K562 (cell line): ENCODE data around the gene JUND. TPM values are rescaled to one million over a fixed set of nuclear protein-coding genes. Genes with fewer than 3 reads are reported as not detected.

Source experiments
- CXXC5 ChIP-seq: fragments of 250-450 bp; sonication (Bioruptor Pico); IDR thresholded peaks from 2 replicates; pipeline ENCODE4 v1.8.0; 2022; ENCODE audit warnings: inconsistent platforms, mild to moderate bottlenecking, moderate library complexity
- EGR1 ChIP-seq: fragments of 450-650 bp; conservative IDR thresholded peaks from 2 replicates; pipeline ENCODE4 v1.6.1; 2017; ENCODE audit warnings: mild to moderate bottlenecking
- ESRRA ChIP-seq: fragments of 450-650 bp; IDR thresholded peaks from 2 replicates; pipeline ENCODE4 v1.6.1; 2014; ENCODE audit warnings: low read depth, mild to moderate bottlenecking, moderate library complexity, borderline replicate concordance
- HMG20A ChIP-seq: fragments of 450-650 bp; formaldehyde crosslinking; conservative IDR thresholded peaks from 2 replicates; pipeline ENCODE4 v1.4.0; 2020; ENCODE audit warnings: mild to moderate bottlenecking, mixed read lengths
- MAZ ChIP-seq, 2 experiments: fragments of 450-650 bp in 1 of 2; sonication (generic) in 1 of 2; formaldehyde crosslinking; IDR thresholded peaks in 1 of 2; conservative IDR thresholded peaks in 1 of 2; 2 replicates each; pipeline versions ENCODE4 v1.4.0 to v1.5.0; 2020; ENCODE audit warnings: mild to moderate bottlenecking in 1 of 2, missing genetic modification reagents in 1 of 2
- MTF1 ChIP-seq: fragments of 250-450 bp; sonication (Bioruptor Pico); IDR thresholded peaks from 2 replicates; pipeline ENCODE4 v1.9.0; 2021; ENCODE audit warnings: moderate library complexity, mild to moderate bottlenecking, inconsistent platforms, borderline replicate concordance
- POLR2AphosphoS5 ChIP-seq: IDR thresholded peaks from 2 replicates; pipeline ENCODE4 v1.6.1; 2011; ENCODE audit warnings: mild to moderate bottlenecking, low read depth, low read length, moderate library complexity; ENCODE audit not compliant: control insufficient read depth, insufficient read depth
- SMC3 ChIP-seq: conservative IDR thresholded peaks from 2 replicates; pipeline ENCODE4 v1.6.1; 2011; ENCODE audit warnings: low read depth, low read length, improper control_type of control experiment; ENCODE audit not compliant: insufficient read depth
- ZKSCAN3 ChIP-seq: fragments of 250-450 bp; sonication (Bioruptor Pico); IDR thresholded peaks from 2 replicates; pipeline ENCODE4 v1.4.0; 2020
- ZKSCAN8 ChIP-seq: fragments of 200-800 bp; sonication (Bioruptor generic); IDR thresholded peaks from 2 replicates; pipeline ENCODE4 v1.6.1; 2016; ENCODE audit warnings: missing genetic modification characterization, missing compliant biosample characterization
- ZNF274 ChIP-seq: IDR thresholded peaks from 2 replicates; pipeline ENCODE4 v1.6.1; 2011; ENCODE audit warnings: low read depth, mild to moderate bottlenecking, low read length, moderate library complexity, borderline replicate concordance
- ZNF384 ChIP-seq: IDR thresholded peaks from 2 replicates; pipeline ENCODE4 v1.6.1; 2012; ENCODE audit warnings: low read depth, low read length, improper control_type of control experiment
- ZNF41 ChIP-seq: fragments of 250-450 bp; sonication (Bioruptor Pico); conservative IDR thresholded peaks from 2 replicates; pipeline ENCODE4 v1.4.0; 2020; ENCODE audit warnings: mild to moderate bottlenecking
- polyA plus RNA-seq, 8 experiments: library from polyadenylated mRNA; depleted of rRNA in 4 of 8; stranded (reverse) in 5 of 8; unstranded in 3 of 8; fragments of >200 nt; fragmentation: Nextera tagmentation in 2 of 8; fragmentation: Illumina TruSeq in 1 of 8; extraction: Ambion mirVana in 2 of 8; extraction: Trizol in 1 of 8; gene quantifications; 2 replicates each; pipeline versions ENCODE4 v1.2.1 to v1.2.3, GENCODE V29; 2011 to 2014; ENCODE audit warnings: inconsistent platforms in 1 of 8, missing spikeins in 1 of 8
- total RNA-seq, 7 experiments: library from RNA; depleted of rRNA in 6 of 7; stranded (reverse); fragments of >200 nt in 6 of 7; fragmentation: Illumina TruSeq in 2 of 7; extraction: Trizol in 2 of 7; gene quantifications; 2 replicates each; pipeline versions ENCODE4 v1.2.1 to v1.2.3, GENCODE V29; 2011 to 2021; ENCODE audit warnings: low replicate concordance in 1 of 7
- TF ChIP-seq, protein P1 (sequence below): sonication (generic); formaldehyde crosslinking; IDR thresholded peaks from 2 replicates; pipeline ENCODE4 v1.8.0; 2022; ENCODE audit warnings: missing genetic modification reagents, mild to moderate bottlenecking, moderate library complexity, borderline replicate concordance
- TF ChIP-seq, protein P2 (sequence below), 2 experiments: fragments of 450-650 bp in 1 of 2; sonication (generic) in 1 of 2; formaldehyde crosslinking in 1 of 2; IDR thresholded peaks in 1 of 2; conservative IDR thresholded peaks in 1 of 2; 2 replicates each; pipeline versions ENCODE4 v1.6.1 to v1.8.1; 2016 to 2023; ENCODE audit warnings: mild to moderate bottlenecking in 2 of 2, moderate library complexity in 2 of 2, inconsistent platforms in 1 of 2, missing genetic modification reagents in 1 of 2
- TF ChIP-seq, protein P3 (sequence below): IDR thresholded peaks from 2 replicates; pipeline ENCODE4 v1.6.1; 2012; ENCODE audit warnings: low read depth, low read length, improper control_type of control experiment, borderline replicate concordance
- TF ChIP-seq, protein P4 (sequence below), 3 experiments: IDR thresholded peaks in 2 of 3; conservative IDR thresholded peaks in 1 of 3; 2 replicates each; pipeline ENCODE4 v1.5.1; 2011 to 2012; ENCODE audit warnings: low read length in 3 of 3, mild to moderate bottlenecking in 3 of 3, control low read depth in 2 of 3, improper control_type of control experiment in 1 of 3, inconsistent platforms in 1 of 3, low read depth in 1 of 3, mixed read lengths in 1 of 3, moderate library complexity in 1 of 3; ENCODE audit not compliant: insufficient read depth in 2 of 3

Gene JUND
- total and polyA plus RNA-seq, 9 of the 15 experiments (the other 6 are each of a cell fraction or from before 2014, with no cell fraction given): 6.4 to 286 (median 42.3) TPM

DNA sequence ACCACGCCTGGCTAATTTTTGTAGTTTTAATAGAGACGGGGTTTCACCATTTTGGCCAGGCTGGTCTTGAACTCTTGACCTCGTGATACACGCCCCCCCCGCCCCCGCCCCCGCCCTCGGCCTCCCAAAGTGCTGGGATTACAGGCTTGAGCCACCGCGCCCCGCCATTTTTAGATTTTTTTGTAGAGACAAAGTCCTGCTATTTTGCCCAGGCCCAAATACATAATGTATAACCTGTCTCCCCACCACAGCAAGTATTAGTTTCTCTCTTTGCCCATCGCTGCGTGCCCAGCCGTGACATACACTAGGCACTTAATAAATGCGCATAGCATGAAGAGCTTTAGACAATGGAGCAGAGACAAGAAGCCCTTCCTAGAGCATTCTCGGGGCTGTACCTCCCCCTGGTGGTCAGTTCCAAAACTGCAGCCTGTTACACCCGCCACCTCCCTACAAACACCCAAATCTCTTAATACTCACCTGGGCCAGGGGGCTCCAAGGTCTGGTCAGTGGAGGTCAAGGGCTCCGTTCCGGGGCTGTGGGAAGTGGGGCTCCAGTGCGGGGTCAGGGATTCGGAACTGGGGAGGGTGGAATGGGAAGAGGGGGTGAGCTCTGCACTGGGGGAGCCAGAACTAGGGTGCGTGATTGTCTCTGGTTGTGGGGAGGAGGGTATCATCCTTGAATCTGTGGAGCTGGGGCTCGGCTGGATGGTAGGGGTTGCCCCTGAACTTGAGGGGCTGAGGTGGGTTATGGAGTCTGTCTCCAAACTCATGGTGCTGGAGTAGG, 29.6 kb downstream of the JUND start (continued):
- TF ChIP-seq EGR1: peak; percentile 33
- peak; percentile 99 for TF ChIP-seq ZKSCAN8
- TF ChIP-seq MTF1 (CRISPR knock-in tag): no peak
- TF ChIP-seq MAZ (CRISPR knock-in tag; conservative IDR thresholded peaks at IDR 0.05 in 1 of 2, IDR thresholded peaks at IDR 0.05 in 1 of 2): peak; percentile 38 to 50; a peak in 3 of 4 replicates
- peak; percentile 48; the same call in 1 of the 2 replicates for TF ChIP-seq ESRRA
- TF ChIP-seq, protein P1, sequence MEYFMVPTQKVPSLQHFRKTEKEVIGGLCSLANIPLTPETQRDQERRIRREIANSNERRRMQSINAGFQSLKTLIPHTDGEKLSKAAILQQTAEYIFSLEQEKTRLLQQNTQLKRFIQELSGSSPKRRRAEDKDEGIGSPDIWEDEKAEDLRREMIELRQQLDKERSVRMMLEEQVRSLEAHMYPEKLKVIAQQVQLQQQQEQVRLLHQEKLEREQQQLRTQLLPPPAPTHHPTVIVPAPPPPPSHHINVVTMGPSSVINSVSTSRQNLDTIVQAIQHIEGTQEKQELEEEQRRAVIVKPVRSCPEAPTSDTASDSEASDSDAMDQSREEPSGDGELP: 0 out of 2 replicates have a peak, but pooled peaks have one; percentile 36
- TF ChIP-seq, protein P2, sequence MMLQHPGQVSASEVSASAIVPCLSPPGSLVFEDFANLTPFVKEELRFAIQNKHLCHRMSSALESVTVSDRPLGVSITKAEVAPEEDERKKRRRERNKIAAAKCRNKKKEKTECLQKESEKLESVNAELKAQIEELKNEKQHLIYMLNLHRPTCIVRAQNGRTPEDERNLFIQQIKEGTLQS (IDR thresholded peaks at IDR 0.05): no peak
- TF ChIP-seq, protein P2 (CRISPR knock-in tag; conservative IDR thresholded peaks at IDR 0.05): no peak
- no peak for TF ChIP-seq ZNF274
- 0 out of 2 replicates have a peak, but pooled peaks have one; percentile 20 for TF ChIP-seq CXXC5 (CRISPR knock-in tag)
- TF ChIP-seq ZKSCAN3 (CRISPR knock-in tag): no peak
- peak; percentile 99 for TF ChIP-seq SMC3
- no peak for TF ChIP-seq ZNF41 (CRISPR knock-in tag)
- no peak for TF ChIP-seq HMG20A (CRISPR knock-in tag)
- TF ChIP-seq POLR2AphosphoS5: no peak
- TF ChIP-seq, protein P3, sequence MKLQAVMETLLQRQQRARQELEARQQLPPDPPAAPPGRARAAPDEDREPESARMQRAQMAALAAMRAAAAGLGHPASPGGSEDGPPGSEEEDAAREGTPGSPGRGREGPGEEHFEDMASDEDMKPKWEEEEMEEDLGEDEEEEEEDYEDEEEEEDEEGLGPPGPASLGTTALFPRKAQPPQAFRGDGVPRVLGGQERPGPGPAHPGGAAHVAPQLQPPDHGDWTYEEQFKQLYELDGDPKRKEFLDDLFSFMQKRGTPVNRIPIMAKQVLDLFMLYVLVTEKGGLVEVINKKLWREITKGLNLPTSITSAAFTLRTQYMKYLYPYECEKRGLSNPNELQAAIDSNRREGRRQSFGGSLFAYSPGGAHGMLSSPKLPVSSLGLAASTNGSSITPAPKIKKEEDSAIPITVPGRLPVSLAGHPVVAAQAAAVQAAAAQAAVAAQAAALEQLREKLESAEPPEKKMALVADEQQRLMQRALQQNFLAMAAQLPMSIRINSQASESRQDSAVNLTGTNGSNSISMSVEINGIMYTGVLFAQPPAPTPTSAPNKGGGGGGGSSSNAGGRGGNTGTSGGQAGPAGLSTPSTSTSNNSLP: no peak
- TF ChIP-seq, protein P4, sequence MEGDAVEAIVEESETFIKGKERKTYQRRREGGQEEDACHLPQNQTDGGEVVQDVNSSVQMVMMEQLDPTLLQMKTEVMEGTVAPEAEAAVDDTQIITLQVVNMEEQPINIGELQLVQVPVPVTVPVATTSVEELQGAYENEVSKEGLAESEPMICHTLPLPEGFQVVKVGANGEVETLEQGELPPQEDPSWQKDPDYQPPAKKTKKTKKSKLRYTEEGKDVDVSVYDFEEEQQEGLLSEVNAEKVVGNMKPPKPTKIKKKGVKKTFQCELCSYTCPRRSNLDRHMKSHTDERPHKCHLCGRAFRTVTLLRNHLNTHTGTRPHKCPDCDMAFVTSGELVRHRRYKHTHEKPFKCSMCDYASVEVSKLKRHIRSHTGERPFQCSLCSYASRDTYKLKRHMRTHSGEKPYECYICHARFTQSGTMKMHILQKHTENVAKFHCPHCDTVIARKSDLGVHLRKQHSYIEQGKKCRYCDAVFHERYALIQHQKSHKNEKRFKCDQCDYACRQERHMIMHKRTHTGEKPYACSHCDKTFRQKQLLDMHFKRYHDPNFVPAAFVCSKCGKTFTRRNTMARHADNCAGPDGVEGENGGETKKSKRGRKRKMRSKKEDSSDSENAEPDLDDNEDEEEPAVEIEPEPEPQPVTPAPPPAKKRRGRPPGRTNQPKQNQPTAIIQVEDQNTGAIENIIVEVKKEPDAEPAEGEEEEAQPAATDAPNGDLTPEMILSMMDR (IDR thresholded peaks at IDR 0.05 in 2 of 3, conservative IDR thresholded peaks at IDR 0.05 in 1 of 3; ENCODE audit: insufficient read depth in 2 of 3, low read depth in 1 of 3, low read length in 3 of 3): peak; percentile 89 to 95 (median 94)
- TF ChIP-seq ZNF384: 0 out of 2 replicates have a peak, but pooled peaks have one; percentile 18
